ENCODE data around the gene PSEN1. TPM values are rescaled to one million over a fixed set of nuclear protein-coding genes. Genes with fewer than 3 reads are reported as not detected.

Gene PSEN1
- total RNA-seq, 1 experiment from 2014 or later = 49.9 TPM

GRCh38 chr14:73227812-73228781 lies 91.8 kb downstream of the PSEN1 start:
- Histone ChIP-seq H4K5ac (ENCODE audit: insufficient read length, low read depth, low read length) (no peak overlapping the region), H4K8ac (replicated peaks; ENCODE audit: insufficient read length, low read depth, low read length) (no peak overlapping the region), H3K18ac (ENCODE audit: insufficient read length, low read depth, low read length) (no peak overlapping the region), H3K9me3 (ENCODE audit: control insufficient read depth, low read depth, low read length) (no peaks in the 10 kb centered on the region), H3K9ac (ENCODE audit: extremely low read depth, insufficient read length, low read length) (no peak overlapping the region), H3K23ac (ENCODE audit: insufficient read length, low read depth, low read length) (no peak overlapping the region), H2BK12ac (ENCODE audit: insufficient read length, low read depth, low read length) (no peak overlapping the region), H3K14ac (ENCODE audit: insufficient read depth, low read length) (no peak overlapping the region), H4K20me1 (ENCODE audit: control insufficient read depth, insufficient read depth, insufficient read length) (no peaks in the 10 kb centered on the region), H3K27ac (ENCODE audit: insufficient read length, low read depth, low read length) (no peak overlapping the region), H3T11ph (ENCODE audit: low read length) (no peak overlapping the region), H3K4me2 (ENCODE audit: insufficient read depth, insufficient read length, low read length) (no peak overlapping the region), H2BK20ac (ENCODE audit: low read depth, low read length, poor library complexity, severe bottlenecking) (no peak overlapping the region), H2BK120ac (ENCODE audit: low read depth, low read length, poor library complexity, severe bottlenecking) (no peak overlapping the region), H3K79me2 (ENCODE audit: insufficient read depth, low read length) (no peaks in the 10 kb centered on the region), H2BK15ac (ENCODE audit: low read depth, low read length) (no peak overlapping the region), H3K79me1 (ENCODE audit: insufficient read depth, low read depth, low read length, poor library complexity, severe bottlenecking) (no peaks in the 10 kb centered on the region), H2AFZ (ENCODE audit: low read length) (no peak overlapping the region), H3K4ac (ENCODE audit: low read depth, low read length) (no peak overlapping the region), H3K23me2 (ENCODE audit: insufficient read length, low read depth, low read length, poor library complexity, severe bottlenecking) (no peaks in the 10 kb centered on the region), H3K27me3 (ENCODE audit: insufficient read depth, low read length) (0 out of 2 replicates have a peak, but pooled peaks cover 2% of the 10 kb centered on the region), H4K91ac (ENCODE audit: insufficient read length, low read depth, low read length) (no peak overlapping the region), H3K4me1 (ENCODE audit: insufficient read depth, low read length) (peaks cover 4% of the 10 kb centered on the region; the same call in 1 of the 2 replicates), H2BK5ac (ENCODE audit: insufficient read length, low read length) (no peak overlapping the region), H3K56ac (ENCODE audit: insufficient read length, low read depth, low read length) (no peak overlapping the region), H2AK5ac (ENCODE audit: insufficient read length, low read length) (no peak overlapping the region)
- peak overlapping the region; percentile 3 to 75 (median 51); a peak in 2 of 7 replicates for H3K27ac Mint-ChIP-seq
- peaks cover 2% of the 10 kb centered on the region; the same call in 1 of the 2 replicates for H3K27me3 Mint-ChIP-seq (ENCODE audit: low read depth)
- H3K9me3 Mint-ChIP-seq = no peaks in the 10 kb centered on the region
- DNase-seq = peak; percentile 60
- H3K4me3 Mint-ChIP-seq = no peak overlapping the region
- TF ChIP-seq, protein P1, sequence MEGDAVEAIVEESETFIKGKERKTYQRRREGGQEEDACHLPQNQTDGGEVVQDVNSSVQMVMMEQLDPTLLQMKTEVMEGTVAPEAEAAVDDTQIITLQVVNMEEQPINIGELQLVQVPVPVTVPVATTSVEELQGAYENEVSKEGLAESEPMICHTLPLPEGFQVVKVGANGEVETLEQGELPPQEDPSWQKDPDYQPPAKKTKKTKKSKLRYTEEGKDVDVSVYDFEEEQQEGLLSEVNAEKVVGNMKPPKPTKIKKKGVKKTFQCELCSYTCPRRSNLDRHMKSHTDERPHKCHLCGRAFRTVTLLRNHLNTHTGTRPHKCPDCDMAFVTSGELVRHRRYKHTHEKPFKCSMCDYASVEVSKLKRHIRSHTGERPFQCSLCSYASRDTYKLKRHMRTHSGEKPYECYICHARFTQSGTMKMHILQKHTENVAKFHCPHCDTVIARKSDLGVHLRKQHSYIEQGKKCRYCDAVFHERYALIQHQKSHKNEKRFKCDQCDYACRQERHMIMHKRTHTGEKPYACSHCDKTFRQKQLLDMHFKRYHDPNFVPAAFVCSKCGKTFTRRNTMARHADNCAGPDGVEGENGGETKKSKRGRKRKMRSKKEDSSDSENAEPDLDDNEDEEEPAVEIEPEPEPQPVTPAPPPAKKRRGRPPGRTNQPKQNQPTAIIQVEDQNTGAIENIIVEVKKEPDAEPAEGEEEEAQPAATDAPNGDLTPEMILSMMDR (conservative IDR thresholded peaks at IDR 0.05) = no peak
- peaks cover 24 to 26% of the 10 kb centered on the region in 2 experiments for H3K4me1 Mint-ChIP-seq
- H3K36me3 Mint-ChIP-seq (ENCODE audit: insufficient read depth in 1 of 3, low read depth in 3 of 3) = peaks cover 0 to 2% (median 0%) of the 10 kb centered on the region in 3 experiments; a peak in 4 of 7 replicates
- WGBS (ENCODE audit: extremely low coverage, insufficient read length, low lambda C conversion rate) = no CpG with 5 or more reads among the region's 25 CpGs
